ENCODE measurements around the gene FGFR2.

FGFR2 gene

GRCh38 chr10:121442086-121442935 is 155.9 kb downstream of the FGFR2 start:
- no peak for DNase-seq

- no peak for DNase-seq
Measured at GRCh38 chr10:121440461-121440860, 157.8 kb downstream of the FGFR2 start.

DNA sequence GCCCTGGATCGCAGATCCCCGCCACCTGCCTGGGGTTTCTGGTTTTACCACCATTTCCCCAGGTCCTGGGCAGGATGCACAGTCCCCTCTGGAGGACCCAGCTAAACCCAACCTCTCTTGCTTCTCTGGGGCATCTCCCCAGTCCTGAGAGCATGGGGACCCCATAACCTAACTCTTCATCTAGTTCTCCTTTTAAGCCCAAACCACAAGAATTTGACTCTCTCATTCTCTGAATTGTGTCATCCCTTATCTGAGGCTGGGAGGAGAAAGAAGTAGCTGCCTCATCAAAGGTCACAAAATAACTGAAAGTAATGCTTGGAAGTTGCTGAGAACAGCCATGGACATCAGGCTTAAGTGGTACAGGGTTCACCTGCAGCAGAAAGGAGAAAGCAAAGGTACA is 159.9 kb downstream of the FGFR2 start:
- no peak for DNase-seq

DNA sequence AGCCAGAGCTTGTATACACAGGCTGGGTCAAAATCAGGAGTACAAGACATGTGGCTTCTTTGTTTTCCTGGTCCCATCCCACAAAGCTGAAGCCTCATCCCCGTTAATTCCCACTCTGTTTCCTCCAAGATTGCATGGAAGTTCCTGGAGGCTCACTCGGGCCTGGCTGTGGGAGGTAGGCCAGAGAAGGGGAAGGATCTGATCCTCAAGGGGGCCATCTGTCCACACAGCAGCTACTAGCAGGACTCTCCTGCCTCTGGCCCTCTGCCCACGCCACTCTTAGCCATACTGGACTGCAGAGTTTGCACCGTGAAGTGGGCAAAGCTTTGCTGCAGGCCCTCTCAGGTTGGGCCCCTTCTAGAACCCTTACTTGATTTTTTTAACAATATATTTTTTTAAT is 160.6 kb downstream of the FGFR2 start:
- DNase-seq = no peak

DNA sequence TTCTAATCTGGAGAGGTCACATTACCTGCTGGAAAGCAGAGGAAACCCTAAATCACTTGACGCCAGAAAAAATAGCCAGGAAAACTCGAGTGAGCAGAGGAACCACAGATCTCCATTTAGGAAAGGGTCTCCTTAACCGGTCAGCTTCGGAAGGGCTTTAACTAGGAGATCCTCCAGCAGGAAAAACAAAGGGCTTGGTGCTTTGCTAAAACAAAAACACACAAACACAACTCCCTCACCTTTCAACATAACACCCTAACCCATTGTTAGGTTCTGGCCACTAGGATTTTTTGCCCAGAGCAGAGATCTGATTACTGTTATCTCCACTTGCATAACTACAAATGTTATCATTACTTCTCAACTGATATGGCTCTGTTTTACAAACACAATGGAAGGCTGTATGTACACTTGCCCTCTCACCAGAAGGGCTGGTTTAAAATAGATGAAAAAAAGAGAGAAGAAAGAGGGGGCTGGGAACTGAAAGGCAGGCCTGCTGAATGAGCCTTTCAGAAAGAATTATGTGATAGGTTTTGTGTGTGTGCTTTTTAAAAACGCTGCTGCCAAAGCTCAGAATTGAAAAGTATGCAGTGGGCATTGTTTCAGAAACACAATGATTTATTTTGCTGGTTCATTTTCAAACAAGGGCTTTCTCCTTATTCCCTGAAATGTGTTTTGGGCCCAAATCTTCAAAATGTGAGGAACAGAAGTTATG is 161.5 kb downstream of the FGFR2 start:
- DNase-seq = no peak

DNA sequence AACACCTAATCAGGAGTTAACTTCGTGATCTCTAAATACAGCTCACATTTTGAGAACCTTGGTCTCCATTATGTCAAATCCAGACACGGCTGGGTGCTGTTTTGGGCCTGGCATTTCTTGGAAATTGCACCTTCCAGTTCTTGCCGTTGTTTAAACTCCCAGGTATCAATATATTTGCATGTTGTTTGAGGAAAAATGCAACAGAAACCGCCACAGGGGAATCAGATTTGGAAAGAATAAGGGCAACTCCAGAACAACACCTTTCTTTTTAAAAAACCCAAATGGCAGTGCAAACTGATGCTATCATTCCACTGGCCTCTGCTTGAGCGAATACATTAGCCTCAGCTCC is 162.0 kb downstream of the FGFR2 start:
- DNase-seq = no peak

- no peak for DNase-seq
Measured at GRCh38 chr10:121435099-121435875, 163.0 kb downstream of the FGFR2 start.

GRCh38 chr10:121433965-121434364 is 164.3 kb downstream of the FGFR2 start:
- DNase-seq = no peak

GRCh38 chr10:121428867-121429266 is 169.4 kb downstream of the FGFR2 start:
- DNase-seq = no peak

Data from stimulated activated naive CD4-positive, alpha-beta T cell treated with Interleukin-2 at 50 U/mL for 16 hours (primary cell).